ENCODE data around the gene KIF5C. TPM values are rescaled to one million over a fixed set of nuclear protein-coding genes. Genes with fewer than 3 reads are reported as not detected.

KIF5C gene
- total RNA-seq, 1 donor from 2014 or later, result 673 TPM

- H3K27ac Mint-ChIP-seq (ENCODE audit: unreplicated experiment), result no peak overlapping the region
- no peaks in the 10 kb centered on the region for H3K36me3 Mint-ChIP-seq (ENCODE audit: unreplicated experiment)
- no peak for DNase-seq
- H3K4me3 Mint-ChIP-seq (ENCODE audit: unreplicated experiment), result no peak overlapping the region
- H3K27me3 Mint-ChIP-seq (ENCODE audit: unreplicated experiment), result peaks cover 9% of the 10 kb centered on the region
- H3K4me1 Mint-ChIP-seq (ENCODE audit: low read depth, unreplicated experiment), result peaks cover 56% of the 10 kb centered on the region
- TF ChIP-seq, protein P1, sequence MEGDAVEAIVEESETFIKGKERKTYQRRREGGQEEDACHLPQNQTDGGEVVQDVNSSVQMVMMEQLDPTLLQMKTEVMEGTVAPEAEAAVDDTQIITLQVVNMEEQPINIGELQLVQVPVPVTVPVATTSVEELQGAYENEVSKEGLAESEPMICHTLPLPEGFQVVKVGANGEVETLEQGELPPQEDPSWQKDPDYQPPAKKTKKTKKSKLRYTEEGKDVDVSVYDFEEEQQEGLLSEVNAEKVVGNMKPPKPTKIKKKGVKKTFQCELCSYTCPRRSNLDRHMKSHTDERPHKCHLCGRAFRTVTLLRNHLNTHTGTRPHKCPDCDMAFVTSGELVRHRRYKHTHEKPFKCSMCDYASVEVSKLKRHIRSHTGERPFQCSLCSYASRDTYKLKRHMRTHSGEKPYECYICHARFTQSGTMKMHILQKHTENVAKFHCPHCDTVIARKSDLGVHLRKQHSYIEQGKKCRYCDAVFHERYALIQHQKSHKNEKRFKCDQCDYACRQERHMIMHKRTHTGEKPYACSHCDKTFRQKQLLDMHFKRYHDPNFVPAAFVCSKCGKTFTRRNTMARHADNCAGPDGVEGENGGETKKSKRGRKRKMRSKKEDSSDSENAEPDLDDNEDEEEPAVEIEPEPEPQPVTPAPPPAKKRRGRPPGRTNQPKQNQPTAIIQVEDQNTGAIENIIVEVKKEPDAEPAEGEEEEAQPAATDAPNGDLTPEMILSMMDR (IDR thresholded peaks at IDR 0.05; ENCODE audit: partially characterized antibody, unreplicated experiment), result no peak
- H3K9me3 Mint-ChIP-seq (ENCODE audit: unreplicated experiment), result peaks cover 13% of the 10 kb centered on the region
Measured at GRCh38 chr2:148903294-148903693, 28.3 kb downstream of the KIF5C start.

DNA sequence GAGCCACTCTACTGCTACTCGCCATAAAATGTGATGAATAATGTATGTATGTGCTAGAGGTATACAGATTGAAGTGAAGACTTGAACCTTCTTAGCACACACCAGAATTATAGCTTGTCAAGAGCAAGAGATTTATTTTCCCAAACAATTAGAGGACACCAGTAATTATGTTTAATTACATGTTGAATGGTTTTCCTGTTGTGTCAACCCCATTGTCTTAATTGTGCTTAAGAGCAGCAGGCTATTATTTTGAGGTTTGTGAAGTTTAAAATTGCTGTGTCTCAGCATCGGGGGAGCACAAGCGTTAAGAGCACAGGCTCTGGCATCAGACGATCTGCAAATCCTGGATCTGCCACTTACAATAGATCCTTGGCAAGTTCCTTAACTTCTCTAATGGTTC, 29.0 kb downstream of the KIF5C start:
- TF ChIP-seq, protein P1 (IDR thresholded peaks at IDR 0.05; ENCODE audit: partially characterized antibody, unreplicated experiment), result no peak
- Mint-ChIP-seq H3K36me3 (ENCODE audit: unreplicated experiment) (no peaks in the 10 kb centered on the region), H3K27ac (ENCODE audit: unreplicated experiment) (peak overlapping the region; percentile 30), H3K4me3 (ENCODE audit: unreplicated experiment) (peak overlapping the region; percentile 47), H3K4me1 (ENCODE audit: low read depth, unreplicated experiment) (peaks cover 59% of the 10 kb centered on the region), H3K27me3 (ENCODE audit: unreplicated experiment) (peaks cover 9% of the 10 kb centered on the region), H3K9me3 (ENCODE audit: unreplicated experiment) (peaks cover 15% of the 10 kb centered on the region)
- DNase-seq, result no peak

DNA sequence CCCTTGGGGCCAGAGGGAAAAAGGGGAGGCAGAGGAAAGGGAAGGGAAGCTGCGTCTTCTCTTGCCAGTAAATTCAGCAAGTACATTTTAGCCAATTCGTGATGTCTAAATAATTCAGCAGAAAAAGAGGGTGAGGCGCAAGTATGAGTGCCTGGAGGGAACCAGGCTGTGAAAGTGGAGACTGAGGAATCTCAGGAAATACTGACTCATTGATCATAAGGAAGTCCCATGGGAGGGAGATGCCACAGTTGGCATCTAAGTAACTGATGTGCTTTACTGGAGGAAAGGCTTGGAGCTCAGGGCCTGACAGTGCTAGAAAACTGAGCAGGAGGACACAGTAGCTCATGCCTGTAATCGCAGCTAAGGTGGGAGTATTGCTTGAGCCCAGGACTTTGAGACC, 31.1 kb downstream of the KIF5C start:
- Mint-ChIP-seq H3K9me3 (ENCODE audit: unreplicated experiment) (peaks cover 18% of the 10 kb centered on the region), H3K4me1 (ENCODE audit: low read depth, unreplicated experiment) (peaks cover 60% of the 10 kb centered on the region), H3K36me3 (ENCODE audit: unreplicated experiment) (no peaks in the 10 kb centered on the region), H3K27ac (ENCODE audit: unreplicated experiment) (peak overlapping the region; percentile 78), H3K27me3 (ENCODE audit: unreplicated experiment) (peaks cover 9% of the 10 kb centered on the region), H3K4me3 (ENCODE audit: unreplicated experiment) (peak overlapping the region; percentile 35)
- no peak for DNase-seq
- TF ChIP-seq, protein P1 (IDR thresholded peaks at IDR 0.05; ENCODE audit: partially characterized antibody, unreplicated experiment), result no peak

DNA sequence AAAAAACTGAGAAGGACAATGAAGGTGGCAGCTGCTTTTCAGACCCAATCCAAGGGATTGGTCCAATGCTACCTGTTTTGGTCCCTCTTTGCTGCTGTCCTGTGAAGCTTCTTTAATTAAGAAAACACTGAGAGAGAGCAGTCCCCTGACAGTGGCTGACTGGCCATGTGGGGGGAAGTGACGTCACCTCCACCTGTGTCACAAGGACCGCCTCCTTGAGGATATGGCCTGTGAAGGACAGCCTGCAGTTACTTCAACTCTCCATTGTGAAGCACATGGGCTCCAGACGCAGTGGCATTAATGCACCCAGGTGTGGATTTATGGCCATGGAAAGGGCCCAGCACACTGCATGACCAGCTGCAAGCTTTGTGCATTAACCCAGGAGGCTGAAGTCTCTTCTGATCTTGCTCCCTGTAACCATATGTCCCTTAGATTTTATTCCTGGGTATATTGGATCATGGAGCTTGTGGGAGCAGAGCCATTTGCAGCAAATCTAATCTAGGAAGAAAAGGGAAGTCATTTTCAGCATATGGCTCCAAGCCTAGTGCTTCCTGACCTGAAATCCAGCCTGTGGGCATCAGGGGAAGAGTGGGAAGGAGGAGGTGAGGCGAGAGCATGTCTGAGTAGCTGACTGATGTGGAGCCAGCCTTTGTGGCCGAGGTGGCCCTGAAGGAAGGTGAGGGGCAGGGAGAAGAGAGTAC, 32.2 kb downstream of the KIF5C start:
- TF ChIP-seq, protein P1 (IDR thresholded peaks at IDR 0.05; ENCODE audit: partially characterized antibody, unreplicated experiment), result no peak
- H3K27me3 Mint-ChIP-seq (ENCODE audit: unreplicated experiment), result peaks cover 9% of the 10 kb centered on the region

DNA sequence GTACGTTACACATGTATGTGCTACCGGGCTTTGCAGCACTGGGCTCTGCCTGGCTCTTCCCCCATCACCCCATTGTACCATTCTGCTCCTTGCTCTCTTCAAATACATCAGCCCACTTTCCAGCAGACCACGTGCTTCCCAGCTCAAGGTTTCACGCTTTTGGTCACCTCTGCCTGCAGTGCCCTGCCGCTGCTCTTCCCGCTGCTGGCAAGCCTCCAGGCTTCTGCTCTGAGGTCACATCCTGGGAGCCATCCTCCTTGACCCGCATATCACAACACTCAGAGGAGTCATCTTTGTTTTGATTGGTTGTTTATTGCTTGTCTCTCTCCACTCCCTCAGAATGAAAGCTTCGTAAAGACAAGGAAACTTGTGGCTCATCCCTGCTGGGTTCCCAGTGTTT, 34.1 kb downstream of the KIF5C start:
- DNase-seq, result no peak
- H3K9me3 Mint-ChIP-seq (ENCODE audit: unreplicated experiment), result peaks cover 19% of the 10 kb centered on the region
- peak overlapping the region; percentile 40 for H3K27ac Mint-ChIP-seq (ENCODE audit: unreplicated experiment)

More for the DNA sequence above, 32.2 kb downstream of the KIF5C start:
- H3K36me3 Mint-ChIP-seq (ENCODE audit: unreplicated experiment), result no peaks in the 10 kb centered on the region
- peaks cover 57% of the 10 kb centered on the region for H3K4me1 Mint-ChIP-seq (ENCODE audit: low read depth, unreplicated experiment)
- H3K4me3 Mint-ChIP-seq (ENCODE audit: unreplicated experiment), result no peak overlapping the region
- no peak for DNase-seq
- H3K9me3 Mint-ChIP-seq (ENCODE audit: unreplicated experiment), result peaks cover 17% of the 10 kb centered on the region
- peak overlapping the region; percentile 74 for H3K27ac Mint-ChIP-seq (ENCODE audit: unreplicated experiment)

More for the DNA sequence above, 34.1 kb downstream of the KIF5C start:
- peak overlapping the region; percentile 60 for H3K4me3 Mint-ChIP-seq (ENCODE audit: unreplicated experiment)
- TF ChIP-seq, protein P1 (IDR thresholded peaks at IDR 0.05; ENCODE audit: partially characterized antibody, unreplicated experiment), result no peak
- H3K36me3 Mint-ChIP-seq (ENCODE audit: unreplicated experiment), result peaks cover 7% of the 10 kb centered on the region
- peaks cover 59% of the 10 kb centered on the region for H3K4me1 Mint-ChIP-seq (ENCODE audit: low read depth, unreplicated experiment)
- peaks cover 12% of the 10 kb centered on the region for H3K27me3 Mint-ChIP-seq (ENCODE audit: unreplicated experiment)

Measured in glutamatergic neuron (in vitro differentiated cells).